ENCODE data around the gene KCNQ4.

GRCh38 chr1:40838045-40838979, 54.7 kb downstream of the KCNQ4 start:
- no peak for TF ChIP-seq CTCF (IDR thresholded peaks at IDR 0.05; ENCODE audit: low read depth, low read length)
- no peak for TF ChIP-seq EZH2phosphoT487 (IDR thresholded peaks at IDR 0.05; ENCODE audit: low read depth)
